Measurements from ENCODE around the gene PCSK9.

DNA sequence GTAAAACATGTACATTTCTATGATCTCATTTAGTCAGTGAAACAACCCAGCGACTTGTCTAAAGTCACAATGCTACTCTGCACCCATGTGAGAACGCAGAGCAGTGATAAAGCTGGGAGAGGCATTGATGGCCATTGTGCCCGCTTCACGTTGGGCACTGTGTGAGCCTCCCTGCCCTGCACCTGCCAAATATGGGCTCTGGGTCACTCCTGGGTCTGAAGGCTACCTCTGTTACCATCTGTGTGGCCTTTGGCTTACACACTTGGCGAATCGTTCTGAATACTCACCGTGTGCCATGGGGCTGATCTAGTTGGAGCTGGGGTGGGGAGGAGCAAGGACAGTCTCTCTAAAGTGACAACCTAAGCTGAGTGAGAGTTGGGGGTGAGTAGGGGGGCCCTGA, 29.9 kb downstream of the PCSK9 start:
- TF ChIP-seq, protein P1, sequence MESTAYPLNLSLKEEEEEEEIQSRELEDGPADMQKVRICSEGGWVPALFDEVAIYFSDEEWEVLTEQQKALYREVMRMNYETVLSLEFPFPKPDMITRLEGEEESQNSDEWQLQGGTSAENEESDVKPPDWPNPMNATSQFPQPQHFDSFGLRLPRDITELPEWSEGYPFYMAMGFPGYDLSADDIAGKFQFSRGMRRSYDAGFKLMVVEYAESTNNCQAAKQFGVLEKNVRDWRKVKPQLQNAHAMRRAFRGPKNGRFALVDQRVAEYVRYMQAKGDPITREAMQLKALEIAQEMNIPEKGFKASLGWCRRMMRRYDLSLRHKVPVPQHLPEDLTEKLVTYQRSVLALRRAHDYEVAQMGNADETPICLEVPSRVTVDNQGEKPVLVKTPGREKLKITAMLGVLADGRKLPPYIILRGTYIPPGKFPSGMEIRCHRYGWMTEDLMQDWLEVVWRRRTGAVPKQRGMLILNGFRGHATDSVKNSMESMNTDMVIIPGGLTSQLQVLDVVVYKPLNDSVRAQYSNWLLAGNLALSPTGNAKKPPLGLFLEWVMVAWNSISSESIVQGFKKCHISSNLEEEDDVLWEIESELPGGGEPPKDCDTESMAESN (CRISPR knock-in tag; conservative IDR thresholded peaks at IDR 0.05), result no peak
- TF ChIP-seq, protein P2, sequence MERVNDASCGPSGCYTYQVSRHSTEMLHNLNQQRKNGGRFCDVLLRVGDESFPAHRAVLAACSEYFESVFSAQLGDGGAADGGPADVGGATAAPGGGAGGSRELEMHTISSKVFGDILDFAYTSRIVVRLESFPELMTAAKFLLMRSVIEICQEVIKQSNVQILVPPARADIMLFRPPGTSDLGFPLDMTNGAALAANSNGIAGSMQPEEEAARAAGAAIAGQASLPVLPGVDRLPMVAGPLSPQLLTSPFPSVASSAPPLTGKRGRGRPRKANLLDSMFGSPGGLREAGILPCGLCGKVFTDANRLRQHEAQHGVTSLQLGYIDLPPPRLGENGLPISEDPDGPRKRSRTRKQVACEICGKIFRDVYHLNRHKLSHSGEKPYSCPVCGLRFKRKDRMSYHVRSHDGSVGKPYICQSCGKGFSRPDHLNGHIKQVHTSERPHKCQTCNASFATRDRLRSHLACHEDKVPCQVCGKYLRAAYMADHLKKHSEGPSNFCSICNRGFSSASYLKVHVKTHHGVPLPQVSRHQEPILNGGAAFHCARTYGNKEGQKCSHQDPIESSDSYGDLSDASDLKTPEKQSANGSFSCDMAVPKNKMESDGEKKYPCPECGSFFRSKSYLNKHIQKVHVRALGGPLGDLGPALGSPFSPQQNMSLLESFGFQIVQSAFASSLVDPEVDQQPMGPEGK (CRISPR knock-in tag; IDR thresholded peaks at IDR 0.05), result no peak
- TF ChIP-seq FOSL2 (CRISPR knock-in tag; IDR thresholded peaks at IDR 0.05) (no peak), POLR2AphosphoS5 (IDR thresholded peaks at IDR 0.05; ENCODE audit: low read depth, low read length) (no peak)
- TF ChIP-seq, protein P3, sequence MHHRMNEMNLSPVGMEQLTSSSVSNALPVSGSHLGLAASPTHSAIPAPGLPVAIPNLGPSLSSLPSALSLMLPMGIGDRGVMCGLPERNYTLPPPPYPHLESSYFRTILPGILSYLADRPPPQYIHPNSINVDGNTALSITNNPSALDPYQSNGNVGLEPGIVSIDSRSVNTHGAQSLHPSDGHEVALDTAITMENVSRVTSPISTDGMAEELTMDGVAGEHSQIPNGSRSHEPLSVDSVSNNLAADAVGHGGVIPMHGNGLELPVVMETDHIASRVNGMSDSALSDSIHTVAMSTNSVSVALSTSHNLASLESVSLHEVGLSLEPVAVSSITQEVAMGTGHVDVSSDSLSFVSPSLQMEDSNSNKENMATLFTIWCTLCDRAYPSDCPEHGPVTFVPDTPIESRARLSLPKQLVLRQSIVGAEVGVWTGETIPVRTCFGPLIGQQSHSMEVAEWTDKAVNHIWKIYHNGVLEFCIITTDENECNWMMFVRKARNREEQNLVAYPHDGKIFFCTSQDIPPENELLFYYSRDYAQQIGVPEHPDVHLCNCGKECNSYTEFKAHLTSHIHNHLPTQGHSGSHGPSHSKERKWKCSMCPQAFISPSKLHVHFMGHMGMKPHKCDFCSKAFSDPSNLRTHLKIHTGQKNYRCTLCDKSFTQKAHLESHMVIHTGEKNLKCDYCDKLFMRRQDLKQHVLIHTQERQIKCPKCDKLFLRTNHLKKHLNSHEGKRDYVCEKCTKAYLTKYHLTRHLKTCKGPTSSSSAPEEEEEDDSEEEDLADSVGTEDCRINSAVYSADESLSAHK (CRISPR knock-in tag; IDR thresholded peaks at IDR 0.05; ENCODE audit: borderline replicate concordance), result no peak
- TF ChIP-seq, protein P4, sequence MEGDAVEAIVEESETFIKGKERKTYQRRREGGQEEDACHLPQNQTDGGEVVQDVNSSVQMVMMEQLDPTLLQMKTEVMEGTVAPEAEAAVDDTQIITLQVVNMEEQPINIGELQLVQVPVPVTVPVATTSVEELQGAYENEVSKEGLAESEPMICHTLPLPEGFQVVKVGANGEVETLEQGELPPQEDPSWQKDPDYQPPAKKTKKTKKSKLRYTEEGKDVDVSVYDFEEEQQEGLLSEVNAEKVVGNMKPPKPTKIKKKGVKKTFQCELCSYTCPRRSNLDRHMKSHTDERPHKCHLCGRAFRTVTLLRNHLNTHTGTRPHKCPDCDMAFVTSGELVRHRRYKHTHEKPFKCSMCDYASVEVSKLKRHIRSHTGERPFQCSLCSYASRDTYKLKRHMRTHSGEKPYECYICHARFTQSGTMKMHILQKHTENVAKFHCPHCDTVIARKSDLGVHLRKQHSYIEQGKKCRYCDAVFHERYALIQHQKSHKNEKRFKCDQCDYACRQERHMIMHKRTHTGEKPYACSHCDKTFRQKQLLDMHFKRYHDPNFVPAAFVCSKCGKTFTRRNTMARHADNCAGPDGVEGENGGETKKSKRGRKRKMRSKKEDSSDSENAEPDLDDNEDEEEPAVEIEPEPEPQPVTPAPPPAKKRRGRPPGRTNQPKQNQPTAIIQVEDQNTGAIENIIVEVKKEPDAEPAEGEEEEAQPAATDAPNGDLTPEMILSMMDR (CRISPR knock-in tag; IDR thresholded peaks at IDR 0.05), result no peak
- TF ChIP-seq, protein P5, sequence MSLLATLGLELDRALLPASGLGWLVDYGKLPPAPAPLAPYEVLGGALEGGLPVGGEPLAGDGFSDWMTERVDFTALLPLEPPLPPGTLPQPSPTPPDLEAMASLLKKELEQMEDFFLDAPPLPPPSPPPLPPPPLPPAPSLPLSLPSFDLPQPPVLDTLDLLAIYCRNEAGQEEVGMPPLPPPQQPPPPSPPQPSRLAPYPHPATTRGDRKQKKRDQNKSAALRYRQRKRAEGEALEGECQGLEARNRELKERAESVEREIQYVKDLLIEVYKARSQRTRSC (CRISPR knock-in tag; IDR thresholded peaks at IDR 0.05; ENCODE audit: low read depth), result no peak
